ENCODE data around the gene PHF21B.

Gene PHF21B

DNA sequence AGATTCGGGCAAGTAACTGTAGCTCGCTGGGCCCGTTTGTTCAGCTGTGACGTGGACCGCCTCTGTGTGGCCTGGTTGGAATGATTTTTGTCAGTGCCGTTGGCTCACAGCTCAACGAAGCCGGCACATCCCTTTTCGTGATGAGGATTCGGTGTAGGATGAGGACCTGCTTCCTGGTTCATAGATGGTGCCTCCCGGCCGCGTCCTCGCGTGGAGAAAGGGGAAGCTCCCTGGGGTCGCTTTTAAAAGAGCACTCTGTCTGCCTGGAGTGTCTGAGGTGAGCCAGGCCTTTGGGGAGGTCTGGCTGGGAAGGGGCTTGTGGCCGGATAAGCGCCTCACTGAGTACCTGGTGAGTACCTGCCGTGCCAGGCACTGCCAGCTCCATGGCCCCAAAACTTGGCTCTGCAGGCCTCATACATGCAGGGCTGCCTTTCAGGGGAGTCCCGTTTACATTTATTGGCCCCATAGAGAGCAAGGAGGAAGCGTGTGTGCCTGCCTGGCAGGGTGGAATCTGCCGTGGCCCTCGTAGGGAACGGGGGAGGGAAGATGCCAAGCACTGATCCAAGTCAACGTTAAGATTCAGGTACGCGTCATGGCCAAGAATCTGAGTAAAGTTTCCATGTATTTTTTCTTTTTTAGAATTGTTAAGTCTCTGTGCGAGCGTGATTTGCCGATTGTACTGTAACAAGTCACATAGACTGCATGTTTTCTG is 169.0 kb downstream of the PHF21B start:
- no peak for DNase-seq (ENCODE audit: low spot score)

DNA sequence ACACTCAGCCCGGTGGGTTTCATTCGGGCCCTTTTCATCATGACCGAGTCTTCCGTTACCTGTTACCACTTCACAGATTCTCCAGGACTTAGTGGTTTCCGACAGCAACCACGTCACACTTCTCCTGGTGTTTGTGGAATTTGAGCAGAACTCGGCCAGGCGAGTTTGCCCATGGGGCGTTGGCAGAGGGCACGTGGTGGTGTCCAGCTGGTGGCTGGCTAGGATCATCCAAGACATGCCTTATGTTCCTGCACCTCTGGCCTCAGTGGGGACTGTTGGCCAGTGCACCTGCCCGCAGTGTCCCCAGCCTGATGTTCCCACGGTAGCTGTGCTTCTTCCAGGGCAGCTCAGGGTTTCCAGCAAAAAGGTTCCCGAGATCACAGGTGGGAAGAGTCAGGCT is 170.1 kb downstream of the PHF21B start:
- no peak for DNase-seq (ENCODE audit: low spot score)

GRCh38 chr22:44839061-44839460 is 170.7 kb downstream of the PHF21B start:
- DNase-seq (ENCODE audit: low spot score): no peak

- no peak for DNase-seq (ENCODE audit: low spot score)
These were observed 171.3 kb downstream of the PHF21B start for GRCh38 chr22:44838316-44839016.

- no peak for DNase-seq (ENCODE audit: low spot score)
These were observed 172.3 kb downstream of the PHF21B start for GRCh38 chr22:44837481-44837880.

DNA sequence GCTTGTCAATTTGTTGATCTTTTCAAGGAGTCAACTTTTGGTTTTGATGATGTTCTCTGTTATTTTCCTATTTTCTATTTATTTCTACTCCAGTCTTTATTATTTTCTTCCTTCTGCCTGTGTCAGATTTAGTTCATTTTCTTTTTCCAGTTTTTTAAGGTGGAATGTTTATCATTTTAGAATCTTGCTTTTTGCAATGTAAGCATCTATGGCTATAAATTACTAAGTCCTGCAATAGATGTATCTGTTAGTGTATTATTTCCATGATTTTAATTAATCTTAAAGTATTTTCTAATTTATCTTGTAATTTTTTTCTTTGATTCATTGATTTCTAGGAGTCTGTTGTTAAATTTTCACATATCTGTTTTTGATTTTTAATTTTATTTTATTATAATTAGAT is 175.7 kb downstream of the PHF21B start:
- no peak for DNase-seq (ENCODE audit: low spot score)

GRCh38 chr22:44831885-44832284 is 177.9 kb downstream of the PHF21B start:
- DNase-seq (ENCODE audit: low spot score): no peak
